ENCODE data around the gene CRIM1. TPM values are rescaled to one million over a fixed set of nuclear protein-coding genes. Genes with fewer than 3 reads are reported as not detected.

CRIM1 gene
- total and polyA plus RNA-seq, 7 donors = 10.2 to 68.1 (median 53.1) TPM

DNA sequence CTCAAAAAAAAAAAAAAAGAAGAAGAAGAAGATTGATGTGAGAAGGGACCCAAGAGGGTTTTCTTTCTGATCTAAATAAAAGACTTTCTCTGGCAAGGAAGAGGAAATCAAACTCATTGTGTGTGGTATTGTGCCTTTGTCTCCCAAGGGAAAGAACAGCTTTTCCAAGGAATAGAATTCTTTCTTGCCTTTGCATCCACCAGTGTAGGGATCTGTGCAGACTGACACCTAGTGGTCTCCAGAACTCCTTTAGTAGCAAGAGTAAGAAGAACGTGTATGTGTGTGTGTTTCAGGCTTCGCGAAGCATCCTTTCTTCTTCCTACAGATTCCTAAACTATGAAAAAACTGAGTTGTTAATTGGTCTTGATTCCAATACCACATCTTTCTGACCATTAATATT, 33.5 kb upstream of the CRIM1 start:
- intact Hi-C loops (cut with DNase I) = no loop called here
- 55 to 64% (median 60%) methylated on average over 3 of the region's 3 CpGs for WGBS, 3 donors
- ATAC-seq = no peak

DNA sequence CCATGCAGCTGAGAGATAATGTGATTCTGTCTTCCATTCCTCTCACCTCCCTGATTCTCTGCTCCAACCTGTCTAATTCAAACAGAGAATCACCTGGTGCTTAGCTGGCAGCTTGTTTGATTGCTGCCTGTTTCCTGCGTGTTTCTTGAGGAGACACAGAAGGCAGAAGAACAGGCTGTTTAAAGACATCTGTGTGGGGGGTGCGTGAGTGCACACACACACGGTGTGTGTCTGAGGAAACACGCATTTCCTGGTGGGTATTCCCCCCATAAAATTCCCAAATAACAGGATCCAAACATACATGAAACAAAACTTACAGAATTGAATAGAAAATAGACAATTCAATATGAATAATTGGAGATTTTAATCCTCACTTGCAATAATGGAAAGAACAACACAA, 29.3 kb upstream of the CRIM1 start:
- DNase-seq (no peak), ATAC-seq (no peak)
- Histone ChIP-seq H3K9me3 (no peaks in the 10 kb centered on the region), H3K4me1 (no peaks in the 10 kb centered on the region), H3K27me3 (ENCODE audit: insufficient read depth in 3 of 3, low read length in 2 of 3) (no peaks in the 10 kb centered on the region), H3K27ac (no peak overlapping the region), H3K36me3 (ENCODE audit: insufficient read depth in 1 of 2, low read depth in 1 of 2) (no peaks in the 10 kb centered on the region), H3K4me3 (no peak overlapping the region)
- intact Hi-C loops (cut with DNase I) = no loop called here
- TF ChIP-seq, protein P1, sequence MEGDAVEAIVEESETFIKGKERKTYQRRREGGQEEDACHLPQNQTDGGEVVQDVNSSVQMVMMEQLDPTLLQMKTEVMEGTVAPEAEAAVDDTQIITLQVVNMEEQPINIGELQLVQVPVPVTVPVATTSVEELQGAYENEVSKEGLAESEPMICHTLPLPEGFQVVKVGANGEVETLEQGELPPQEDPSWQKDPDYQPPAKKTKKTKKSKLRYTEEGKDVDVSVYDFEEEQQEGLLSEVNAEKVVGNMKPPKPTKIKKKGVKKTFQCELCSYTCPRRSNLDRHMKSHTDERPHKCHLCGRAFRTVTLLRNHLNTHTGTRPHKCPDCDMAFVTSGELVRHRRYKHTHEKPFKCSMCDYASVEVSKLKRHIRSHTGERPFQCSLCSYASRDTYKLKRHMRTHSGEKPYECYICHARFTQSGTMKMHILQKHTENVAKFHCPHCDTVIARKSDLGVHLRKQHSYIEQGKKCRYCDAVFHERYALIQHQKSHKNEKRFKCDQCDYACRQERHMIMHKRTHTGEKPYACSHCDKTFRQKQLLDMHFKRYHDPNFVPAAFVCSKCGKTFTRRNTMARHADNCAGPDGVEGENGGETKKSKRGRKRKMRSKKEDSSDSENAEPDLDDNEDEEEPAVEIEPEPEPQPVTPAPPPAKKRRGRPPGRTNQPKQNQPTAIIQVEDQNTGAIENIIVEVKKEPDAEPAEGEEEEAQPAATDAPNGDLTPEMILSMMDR (IDR thresholded peaks at IDR 0.05) = no peak
- 65 to 72% (median 69%) methylated on average over 4 of the region's 4 CpGs for WGBS, 3 donors

More for the DNA sequence above, 33.5 kb upstream of the CRIM1 start:
- Histone ChIP-seq H3K9me3 (no peaks in the 10 kb centered on the region), H3K27me3 (ENCODE audit: insufficient read depth in 3 of 3, low read length in 2 of 3) (no peaks in the 10 kb centered on the region), H3K4me1 (no peaks in the 10 kb centered on the region), H3K4me3 (no peak overlapping the region), H3K27ac (no peak overlapping the region), H3K36me3 (ENCODE audit: insufficient read depth in 1 of 2, low read depth in 1 of 2) (no peaks in the 10 kb centered on the region)
- TF ChIP-seq, protein P1 (IDR thresholded peaks at IDR 0.05) = peak; percentile 24
- no peak for DNase-seq

DNA sequence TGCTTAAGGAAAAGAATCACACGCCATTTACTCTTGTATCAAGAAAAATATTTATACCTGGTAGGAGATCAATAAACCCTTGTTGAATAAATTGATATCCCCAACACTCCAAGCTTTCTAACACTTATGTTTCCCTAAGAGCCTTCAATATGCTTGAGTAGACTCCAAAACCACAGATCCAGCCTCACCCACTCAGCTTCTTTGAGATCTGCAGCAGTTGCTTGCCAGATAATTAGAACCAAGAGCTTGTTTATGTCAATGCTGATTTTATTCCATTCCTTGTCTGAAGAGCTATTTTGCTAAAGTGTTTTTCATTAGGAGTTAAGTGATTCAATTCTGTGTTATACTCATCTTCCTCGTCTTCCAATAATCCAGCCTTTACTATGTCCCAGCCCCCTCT, 26.3 kb upstream of the CRIM1 start:
- no peak overlapping the region for H3K27ac ChIP-seq
- WGBS, 3 donors = 35 to 89% (median 59%) methylated on average over 2 of the region's 2 CpGs
- H3K4me1 ChIP-seq = no peaks in the 10 kb centered on the region
- no peaks in the 10 kb centered on the region for H3K36me3 ChIP-seq (ENCODE audit: insufficient read depth in 1 of 2, low read depth in 1 of 2)
- TF ChIP-seq, protein P1 (IDR thresholded peaks at IDR 0.05) = no peak
- DNase-seq = no peak
- no peak for ATAC-seq
- no peaks in the 10 kb centered on the region for H3K27me3 ChIP-seq (ENCODE audit: insufficient read depth in 3 of 3, low read length in 2 of 3)
- no peaks in the 10 kb centered on the region for H3K9me3 ChIP-seq
- H3K4me3 ChIP-seq = no peak overlapping the region
- intact Hi-C loops (cut with DNase I) = no loop called here

DNA sequence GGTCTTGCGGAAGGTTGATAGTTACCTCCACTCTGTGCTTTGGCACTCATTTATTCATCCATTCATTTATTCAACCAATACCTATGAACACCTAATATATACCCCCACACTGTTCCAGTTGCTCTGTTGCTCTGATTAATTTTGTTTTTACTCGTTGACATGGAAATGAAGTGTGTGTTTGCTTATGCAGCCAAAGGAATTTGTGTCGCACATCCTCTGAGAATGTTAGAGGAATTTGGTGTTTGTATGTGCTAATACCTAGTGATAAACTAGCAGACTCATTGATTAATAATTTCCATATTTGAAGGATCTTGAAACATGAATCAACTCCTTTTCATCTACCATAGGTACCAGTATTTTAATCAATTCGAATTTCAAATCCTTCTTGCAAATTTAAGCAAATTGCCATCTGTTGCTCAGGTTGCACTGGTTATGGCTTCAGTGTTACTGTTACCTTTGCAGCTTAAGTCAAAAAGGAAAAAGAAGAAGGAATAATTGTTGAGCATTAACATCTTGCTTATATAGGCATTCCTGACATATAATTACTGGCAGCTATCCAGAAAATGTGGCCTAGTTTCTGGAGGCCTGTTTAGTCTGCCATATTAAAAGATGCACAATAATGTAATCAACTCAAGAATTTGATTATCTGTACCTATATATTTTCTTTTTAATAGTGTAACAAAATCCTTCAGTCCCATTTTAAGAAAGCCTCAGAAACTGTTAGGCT, 25.7 kb upstream of the CRIM1 start:
- Histone ChIP-seq H3K36me3 (ENCODE audit: insufficient read depth in 1 of 2, low read depth in 1 of 2) (no peaks in the 10 kb centered on the region), H3K27ac (no peak overlapping the region), H3K9me3 (no peaks in the 10 kb centered on the region), H3K4me1 (no peaks in the 10 kb centered on the region), H3K27me3 (ENCODE audit: insufficient read depth in 3 of 3, low read length in 2 of 3) (no peaks in the 10 kb centered on the region), H3K4me3 (no peak overlapping the region)
- DNase-seq = no peak
- no peak for ATAC-seq
- intact Hi-C loops (cut with DNase I) = no loop called here
- TF ChIP-seq, protein P1 (IDR thresholded peaks at IDR 0.05) = no peak
- WGBS, 3 donors = 72 to 76% (median 76%) methylated on average over 4 of the region's 4 CpGs
